ENCODE data around the gene SCLY.

DNA sequence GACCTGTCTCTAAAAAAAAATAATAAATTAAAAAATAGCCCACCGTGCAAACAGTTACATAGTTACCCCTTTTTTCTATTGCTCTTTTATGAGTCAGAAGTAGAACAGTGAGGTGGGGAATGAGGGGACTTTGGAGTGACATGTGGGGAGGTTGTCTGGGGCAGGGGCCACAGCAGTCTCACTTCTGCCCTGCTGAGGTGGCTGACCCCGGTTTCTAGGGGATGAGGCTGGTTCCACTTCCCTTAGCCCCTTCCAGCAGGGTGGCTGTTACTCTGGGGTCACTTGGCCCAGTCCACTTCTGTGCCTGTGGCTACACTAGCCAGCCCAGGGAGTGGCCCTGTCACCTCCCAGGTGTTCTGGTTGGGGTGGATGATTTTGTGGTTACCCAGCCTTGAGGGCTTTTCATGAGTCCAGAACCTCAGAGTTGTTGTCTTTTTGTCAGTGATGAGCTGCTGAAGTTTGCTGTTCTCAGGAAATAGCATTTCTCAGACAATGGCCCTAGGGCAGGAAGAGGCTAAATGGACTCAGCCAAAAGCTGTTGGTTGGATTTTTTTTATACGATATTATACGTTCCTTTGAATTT, 28.0 kb upstream of the SCLY start:
- TF ChIP-seq, protein P1, sequence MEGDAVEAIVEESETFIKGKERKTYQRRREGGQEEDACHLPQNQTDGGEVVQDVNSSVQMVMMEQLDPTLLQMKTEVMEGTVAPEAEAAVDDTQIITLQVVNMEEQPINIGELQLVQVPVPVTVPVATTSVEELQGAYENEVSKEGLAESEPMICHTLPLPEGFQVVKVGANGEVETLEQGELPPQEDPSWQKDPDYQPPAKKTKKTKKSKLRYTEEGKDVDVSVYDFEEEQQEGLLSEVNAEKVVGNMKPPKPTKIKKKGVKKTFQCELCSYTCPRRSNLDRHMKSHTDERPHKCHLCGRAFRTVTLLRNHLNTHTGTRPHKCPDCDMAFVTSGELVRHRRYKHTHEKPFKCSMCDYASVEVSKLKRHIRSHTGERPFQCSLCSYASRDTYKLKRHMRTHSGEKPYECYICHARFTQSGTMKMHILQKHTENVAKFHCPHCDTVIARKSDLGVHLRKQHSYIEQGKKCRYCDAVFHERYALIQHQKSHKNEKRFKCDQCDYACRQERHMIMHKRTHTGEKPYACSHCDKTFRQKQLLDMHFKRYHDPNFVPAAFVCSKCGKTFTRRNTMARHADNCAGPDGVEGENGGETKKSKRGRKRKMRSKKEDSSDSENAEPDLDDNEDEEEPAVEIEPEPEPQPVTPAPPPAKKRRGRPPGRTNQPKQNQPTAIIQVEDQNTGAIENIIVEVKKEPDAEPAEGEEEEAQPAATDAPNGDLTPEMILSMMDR (IDR thresholded peaks at IDR 0.05): no peak
- no peak for TF ChIP-seq ZFX (IDR thresholded peaks at IDR 0.05; ENCODE audit: borderline replicate concordance)
